ENCODE measurements around the gene PLCB2. TPM values are rescaled to one million over a fixed set of nuclear protein-coding genes. Genes with fewer than 3 reads are reported as not detected.
A peak's percentile ranks its signal among the peaks of the same experiment; 100 is the strongest.

Gene PLCB2
- total RNA-seq, 2 donors from 2014 or later = 4.4 to 5.3 TPM

GRCh38 chr15:40285554-40286011 lies 22.2 kb downstream of the PLCB2 start:
- no peak overlapping the region for H3K4me3 ChIP-seq (ENCODE audit: low read length)
- no peak overlapping the region for H3K9ac ChIP-seq (ENCODE audit: extremely low read depth, low read length, poor library complexity, severe bottlenecking)
- no peak for DNase-seq
- no peak for TF ChIP-seq CTCF (conservative IDR thresholded peaks at IDR 0.05)
- peaks cover 100% of the 10 kb centered on the region for H3K27me3 ChIP-seq (ENCODE audit: control insufficient read depth, insufficient read depth, low read length, poor library complexity, severe bottlenecking)
- Mint-ChIP-seq H3K4me1 (peaks cover 4% of the 10 kb centered on the region), H3K36me3 (ENCODE audit: low read depth) (no peaks in the 10 kb centered on the region), H3K4me3 (no peak overlapping the region), H3K27ac (no peak overlapping the region), H3K9me3 (no peaks in the 10 kb centered on the region), H3K27me3 (ENCODE audit: insufficient read depth) (peaks cover 90% of the 10 kb centered on the region)
- no peaks in the 10 kb centered on the region for H3K36me3 ChIP-seq (ENCODE audit: control insufficient read depth, insufficient read depth, low read length)
- H3K27ac ChIP-seq (ENCODE audit: low read depth, low read length) = peak overlapping the region; percentile 22
- 17% methylated on average over 1 of the region's 1 CpG; no CpG with 5 or more reads in 1 of the 2 experiments for WGBS, 2 experiments (ENCODE audit: insufficient coverage in 1 of 2, insufficient read length in 1 of 2)
- no peaks in the 10 kb centered on the region for H3K9me3 ChIP-seq (ENCODE audit: control insufficient read depth, low read length)
- no peaks in the 10 kb centered on the region for H3K4me1 ChIP-seq (ENCODE audit: control insufficient read depth, insufficient read depth, low read length)

- Histone ChIP-seq H3K4me1 (ENCODE audit: control insufficient read depth, insufficient read depth, low read length) (no peaks in the 10 kb centered on the region), H3K9me3 (ENCODE audit: control insufficient read depth, low read length) (no peaks in the 10 kb centered on the region), H3K27me3 (ENCODE audit: control insufficient read depth, insufficient read depth, low read length, poor library complexity, severe bottlenecking) (peaks cover 100% of the 10 kb centered on the region), H3K36me3 (ENCODE audit: control insufficient read depth, insufficient read depth, low read length) (no peaks in the 10 kb centered on the region), H3K27ac (ENCODE audit: low read depth, low read length) (no peak overlapping the region), H3K9ac (ENCODE audit: extremely low read depth, low read length, poor library complexity, severe bottlenecking) (no peak overlapping the region), H3K4me3 (ENCODE audit: low read length) (no peak overlapping the region)
- TF ChIP-seq CTCF (conservative IDR thresholded peaks at IDR 0.05) = no peak
- Mint-ChIP-seq H3K4me1 (peaks cover 4% of the 10 kb centered on the region), H3K9me3 (no peaks in the 10 kb centered on the region), H3K27ac (no peak overlapping the region), H3K27me3 (ENCODE audit: insufficient read depth) (peaks cover 90% of the 10 kb centered on the region), H3K36me3 (ENCODE audit: low read depth) (no peaks in the 10 kb centered on the region), H3K4me3 (no peak overlapping the region)
- DNase-seq = no peak
- 46 to 47% methylated on average over 4 of the region's 4 CpGs for WGBS, 2 experiments (ENCODE audit: insufficient coverage in 1 of 2, insufficient read length in 1 of 2)
Observed at GRCh38 chr15:40285151-40285550, 22.6 kb downstream of the PLCB2 start.

GRCh38 chr15:40283615-40284300 lies 24.0 kb downstream of the PLCB2 start:
- no peak for TF ChIP-seq CTCF (conservative IDR thresholded peaks at IDR 0.05)
- H3K27ac Mint-ChIP-seq = no peak overlapping the region
- no peak overlapping the region for H3K9ac ChIP-seq (ENCODE audit: extremely low read depth, low read length, poor library complexity, severe bottlenecking)
- peaks cover 89% of the 10 kb centered on the region for H3K27me3 Mint-ChIP-seq (ENCODE audit: insufficient read depth)
- H3K9me3 Mint-ChIP-seq = no peaks in the 10 kb centered on the region
- H3K4me1 ChIP-seq (ENCODE audit: control insufficient read depth, insufficient read depth, low read length) = no peaks in the 10 kb centered on the region
- WGBS, 2 experiments (ENCODE audit: insufficient coverage in 1 of 2, insufficient read length in 1 of 2) = 20 to 25% methylated on average over 13 to 33 of the region's 33 CpGs
- no peaks in the 10 kb centered on the region for H3K36me3 Mint-ChIP-seq (ENCODE audit: low read depth)
- H3K27me3 ChIP-seq (ENCODE audit: control insufficient read depth, insufficient read depth, low read length, poor library complexity, severe bottlenecking) = peaks cover 100% of the 10 kb centered on the region
- H3K27ac ChIP-seq (ENCODE audit: low read depth, low read length) = no peak overlapping the region
- peak overlapping the region; percentile 36 for H3K4me3 Mint-ChIP-seq
- DNase-seq = no peak
- H3K36me3 ChIP-seq (ENCODE audit: control insufficient read depth, insufficient read depth, low read length) = no peaks in the 10 kb centered on the region
- no peaks in the 10 kb centered on the region for H3K9me3 ChIP-seq (ENCODE audit: control insufficient read depth, low read length)
- H3K4me3 ChIP-seq (ENCODE audit: low read length) = no peak overlapping the region
- H3K4me1 Mint-ChIP-seq = peaks cover 9% of the 10 kb centered on the region
